Measurements from ENCODE around the gene EPN1.

GRCh38 chr19:55702131-55702627 lies 27.2 kb downstream of the EPN1 start:
- TF ChIP-seq, protein P1, sequence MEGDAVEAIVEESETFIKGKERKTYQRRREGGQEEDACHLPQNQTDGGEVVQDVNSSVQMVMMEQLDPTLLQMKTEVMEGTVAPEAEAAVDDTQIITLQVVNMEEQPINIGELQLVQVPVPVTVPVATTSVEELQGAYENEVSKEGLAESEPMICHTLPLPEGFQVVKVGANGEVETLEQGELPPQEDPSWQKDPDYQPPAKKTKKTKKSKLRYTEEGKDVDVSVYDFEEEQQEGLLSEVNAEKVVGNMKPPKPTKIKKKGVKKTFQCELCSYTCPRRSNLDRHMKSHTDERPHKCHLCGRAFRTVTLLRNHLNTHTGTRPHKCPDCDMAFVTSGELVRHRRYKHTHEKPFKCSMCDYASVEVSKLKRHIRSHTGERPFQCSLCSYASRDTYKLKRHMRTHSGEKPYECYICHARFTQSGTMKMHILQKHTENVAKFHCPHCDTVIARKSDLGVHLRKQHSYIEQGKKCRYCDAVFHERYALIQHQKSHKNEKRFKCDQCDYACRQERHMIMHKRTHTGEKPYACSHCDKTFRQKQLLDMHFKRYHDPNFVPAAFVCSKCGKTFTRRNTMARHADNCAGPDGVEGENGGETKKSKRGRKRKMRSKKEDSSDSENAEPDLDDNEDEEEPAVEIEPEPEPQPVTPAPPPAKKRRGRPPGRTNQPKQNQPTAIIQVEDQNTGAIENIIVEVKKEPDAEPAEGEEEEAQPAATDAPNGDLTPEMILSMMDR (IDR thresholded peaks at IDR 0.05): no peak
- TF ChIP-seq POLR2A (IDR thresholded peaks at IDR 0.05): no peak

Measured in transverse colon (tissue), 3 donors.